ENCODE data around the gene ERAS. TPM values are rescaled to one million over a fixed set of nuclear protein-coding genes. Genes with fewer than 3 reads are reported as not detected.

The ERAS gene
- total RNA-seq, 2 experiments from 2014 or later, result not detected

DNA sequence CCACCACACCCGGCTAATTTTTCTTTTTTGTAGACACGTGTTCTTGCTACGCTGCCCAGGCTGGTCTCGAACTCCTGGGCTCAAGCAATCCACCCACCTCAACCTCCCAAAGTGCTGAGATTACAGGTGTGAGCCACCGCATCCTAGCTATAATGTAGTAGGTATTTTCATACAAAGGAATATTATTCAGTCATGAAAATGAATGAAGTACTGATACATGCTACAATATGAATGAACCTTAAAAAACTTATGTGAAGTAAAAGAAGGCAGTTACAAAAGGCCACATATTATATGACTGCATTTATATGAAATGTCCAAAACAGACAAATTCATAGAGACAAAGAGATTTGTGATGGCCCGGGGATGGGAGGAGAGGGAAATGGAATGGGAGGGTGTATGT is 44.6 kb upstream of the ERAS start:
- TF ChIP-seq CTCF (IDR thresholded peaks at IDR 0.05), result no peak
- H3K4me3 Mint-ChIP-seq, result no peak overlapping the region
- ATAC-seq (ENCODE audit: poor library complexity), result no peak
- no peaks in the 10 kb centered on the region for H3K27me3 Mint-ChIP-seq
- no peak for DNase-seq
- H3K36me3 ChIP-seq (ENCODE audit: insufficient read depth, low read length), result no peaks in the 10 kb centered on the region
- POLR2A ChIA-PET, result no interaction called here
- no peaks in the 10 kb centered on the region for H3K27me3 ChIP-seq (ENCODE audit: control insufficient read depth in 1 of 2, insufficient read depth in 2 of 2, low read length in 2 of 2)
- no peaks in the 10 kb centered on the region for H3K36me3 Mint-ChIP-seq (ENCODE audit: low read depth)
- no peaks in the 10 kb centered on the region for H3K4me1 Mint-ChIP-seq (ENCODE audit: low read depth)
- intact Hi-C loops (cut with DNase I, micrococcal nuclease), result no loop called here
- H3K4me3 ChIP-seq (ENCODE audit: low read length), result no peak overlapping the region
- H3K4me1 ChIP-seq (ENCODE audit: insufficient read depth, low read length), result no peaks in the 10 kb centered on the region
- no peak overlapping the region for H3K27ac ChIP-seq (ENCODE audit: low read depth in 1 of 2, low read length in 2 of 2)
- H3K9me3 Mint-ChIP-seq, result no peaks in the 10 kb centered on the region
- CTCF ChIA-PET, result no interaction called here
- H3K9me3 ChIP-seq (ENCODE audit: control insufficient read depth in 1 of 2, insufficient read depth in 1 of 2, low read length in 2 of 2), result no peaks in the 10 kb centered on the region
- H3K27ac Mint-ChIP-seq, result no peak overlapping the region

GRCh38 chrX:48782216-48782615 is 44.1 kb upstream of the ERAS start:
- no peaks in the 10 kb centered on the region for H3K4me1 Mint-ChIP-seq (ENCODE audit: low read depth)
- CTCF ChIA-PET, result no interaction called here
- TF ChIP-seq CTCF (IDR thresholded peaks at IDR 0.05), result no peak
- H3K27ac Mint-ChIP-seq, result no peak overlapping the region
- no peaks in the 10 kb centered on the region for H3K27me3 Mint-ChIP-seq
- H3K4me3 Mint-ChIP-seq, result no peak overlapping the region
- no peak for DNase-seq
- Histone ChIP-seq H3K36me3 (ENCODE audit: insufficient read depth, low read length) (no peaks in the 10 kb centered on the region), H3K4me3 (ENCODE audit: low read length) (no peak overlapping the region), H3K4me1 (ENCODE audit: insufficient read depth, low read length) (no peaks in the 10 kb centered on the region), H3K27me3 (ENCODE audit: control insufficient read depth in 1 of 2, insufficient read depth in 2 of 2, low read length in 2 of 2) (no peaks in the 10 kb centered on the region), H3K9me3 (ENCODE audit: control insufficient read depth in 1 of 2, insufficient read depth in 1 of 2, low read length in 2 of 2) (no peaks in the 10 kb centered on the region), H3K27ac (ENCODE audit: low read depth in 1 of 2, low read length in 2 of 2) (no peak overlapping the region)
- intact Hi-C loops (cut with DNase I, micrococcal nuclease), result no loop called here
- no peaks in the 10 kb centered on the region for H3K9me3 Mint-ChIP-seq
- POLR2A ChIA-PET, result no interaction called here
- ATAC-seq (ENCODE audit: poor library complexity), result no peak
- H3K36me3 Mint-ChIP-seq (ENCODE audit: low read depth), result no peaks in the 10 kb centered on the region

GRCh38 chrX:48782795-48783194 is 43.5 kb upstream of the ERAS start:
- ChIA-PET CTCF (interaction anchor here (0.6 kb wide), 1 partner anchor 496 kb away, joined by 3 read pairs; no protein-coding TSS in a partner anchor), POLR2A (no interaction called here)
- Mint-ChIP-seq H3K36me3 (ENCODE audit: low read depth) (no peaks in the 10 kb centered on the region), H3K9me3 (no peaks in the 10 kb centered on the region), H3K27ac (no peak overlapping the region), H3K27me3 (no peaks in the 10 kb centered on the region), H3K4me1 (ENCODE audit: low read depth) (no peaks in the 10 kb centered on the region), H3K4me3 (no peak overlapping the region)
- no peak for TF ChIP-seq CTCF (IDR thresholded peaks at IDR 0.05)
- Histone ChIP-seq H3K27me3 (ENCODE audit: control insufficient read depth in 1 of 2, insufficient read depth in 2 of 2, low read length in 2 of 2) (no peaks in the 10 kb centered on the region), H3K4me1 (ENCODE audit: insufficient read depth, low read length) (no peaks in the 10 kb centered on the region), H3K4me3 (ENCODE audit: low read length) (no peak overlapping the region), H3K9me3 (ENCODE audit: control insufficient read depth in 1 of 2, insufficient read depth in 1 of 2, low read length in 2 of 2) (no peaks in the 10 kb centered on the region), H3K36me3 (ENCODE audit: insufficient read depth, low read length) (no peaks in the 10 kb centered on the region), H3K27ac (ENCODE audit: low read depth in 1 of 2, low read length in 2 of 2) (no peak overlapping the region)
- DNase-seq (no peak), ATAC-seq (ENCODE audit: poor library complexity) (no peak)
- intact Hi-C loops (cut with DNase I, micrococcal nuclease), result no loop called here

Data from CD4-positive, alpha-beta T cell (primary cell).